K562 (cell line): ENCODE measurements around the gene ANKLE1.

Source experiments
- MYC ChIP-seq, 2 experiments: fragments of 250-450 bp in 1 of 2; sonication (Bioruptor Pico) in 1 of 2; IDR thresholded peaks; 2 replicates each; pipeline versions ENCODE4 v1.5.1 to v1.6.1; 2012 to 2021; ENCODE audit warnings: low read depth in 2 of 2, borderline replicate concordance in 1 of 2, improper control_type of control experiment in 1 of 2, low read length in 1 of 2, mild to moderate bottlenecking in 1 of 2, moderate library complexity in 1 of 2
- TARDBP ChIP-seq: fragments of 450-650 bp; IDR thresholded peaks from 2 replicates; pipeline ENCODE4 v1.6.1; 2016
- TGIF2 ChIP-seq: sonication (generic); formaldehyde crosslinking; IDR thresholded peaks from 2 replicates; pipeline ENCODE4 v1.8.1; 2022; ENCODE audit warnings: mild to moderate bottlenecking, missing genetic modification reagents, moderate library complexity
- ZBTB49 ChIP-seq: sonication (generic); formaldehyde crosslinking; IDR thresholded peaks from 2 replicates; pipeline ENCODE4 v1.8.0; 2022; ENCODE audit warnings: missing genetic modification reagents, mild to moderate bottlenecking, borderline replicate concordance

GRCh38 chr19:17254636-17255035, 27.1 kb upstream of the ANKLE1 start:
- TF ChIP-seq ZBTB49 (CRISPR knock-in tag) = no peak
- no peak for TF ChIP-seq MYC (IDR thresholded peaks at IDR 0.05; ENCODE audit: low read depth, low read length)
- TF ChIP-seq MYC (CRISPR knock-in tag; IDR thresholded peaks at IDR 0.05; ENCODE audit: borderline replicate concordance, low read depth) = no peak
- TF ChIP-seq TGIF2 (CRISPR knock-in tag) = no peak
- TF ChIP-seq TARDBP = no peak
